ENCODE results near the gene SPTBN1.

The SPTBN1 gene

GRCh38 chr2:54665436-54665856, 209.3 kb downstream of the SPTBN1 start:
- H3K9ac ChIP-seq (ENCODE audit: low read depth in 1 of 2, low read length in 2 of 2): no peak overlapping the region
- no peaks in the 10 kb centered on the region for H3K9me3 ChIP-seq (ENCODE audit: control insufficient read depth in 2 of 2, low read length in 2 of 2)
- H3K36me3 ChIP-seq (ENCODE audit: control insufficient read depth in 2 of 2, insufficient read depth in 2 of 2, low read length in 2 of 2): peaks cover 88 to 96% of the 10 kb centered on the region in 2 donors
- H3K27ac ChIP-seq (ENCODE audit: low read depth in 2 of 2, low read length in 2 of 2): peak overlapping the region; percentile 64
- H3K4me1 ChIP-seq (ENCODE audit: control insufficient read depth in 2 of 2, insufficient read depth in 2 of 2, low read length in 2 of 2): peaks cover 6 to 11% of the 10 kb centered on the region in 2 donors
- no peaks in the 10 kb centered on the region for H3K27me3 ChIP-seq (ENCODE audit: control insufficient read depth in 2 of 2, insufficient read depth in 2 of 2, low read length in 2 of 2)
- H3K4me3 ChIP-seq (ENCODE audit: low read length in 2 of 2): no peak overlapping the region

- H3K4me1 ChIP-seq (ENCODE audit: control insufficient read depth in 2 of 2, insufficient read depth in 2 of 2, low read length in 2 of 2): peaks cover 6 to 11% of the 10 kb centered on the region in 2 donors
- no peaks in the 10 kb centered on the region for H3K9me3 ChIP-seq (ENCODE audit: control insufficient read depth in 2 of 2, low read length in 2 of 2)
- H3K27ac ChIP-seq (ENCODE audit: low read depth in 2 of 2, low read length in 2 of 2): peak overlapping the region; percentile 64
- peaks cover 84 to 95% of the 10 kb centered on the region in 2 donors for H3K36me3 ChIP-seq (ENCODE audit: control insufficient read depth in 2 of 2, insufficient read depth in 2 of 2, low read length in 2 of 2)
- H3K9ac ChIP-seq (ENCODE audit: low read depth in 1 of 2, low read length in 2 of 2): no peak overlapping the region
- no peaks in the 10 kb centered on the region for H3K27me3 ChIP-seq (ENCODE audit: control insufficient read depth in 2 of 2, insufficient read depth in 2 of 2, low read length in 2 of 2)
- H3K4me3 ChIP-seq (ENCODE audit: low read length in 2 of 2): no peak overlapping the region
Observed at GRCh38 chr2:54666131-54666633, 210.1 kb downstream of the SPTBN1 start.

GRCh38 chr2:54666634-54667265, 210.6 kb downstream of the SPTBN1 start:
- Histone ChIP-seq H3K4me3 (ENCODE audit: low read length in 2 of 2) (no peak overlapping the region), H3K27ac (ENCODE audit: low read depth in 2 of 2, low read length in 2 of 2) (peak overlapping the region; percentile 54 to 64), H3K9ac (ENCODE audit: low read depth in 1 of 2, low read length in 2 of 2) (no peak overlapping the region), H3K27me3 (ENCODE audit: control insufficient read depth in 2 of 2, insufficient read depth in 2 of 2, low read length in 2 of 2) (no peaks in the 10 kb centered on the region), H3K36me3 (ENCODE audit: control insufficient read depth in 2 of 2, insufficient read depth in 2 of 2, low read length in 2 of 2) (peaks cover 78 to 90% of the 10 kb centered on the region in 2 donors), H3K9me3 (ENCODE audit: control insufficient read depth in 2 of 2, low read length in 2 of 2) (no peaks in the 10 kb centered on the region), H3K4me1 (ENCODE audit: control insufficient read depth in 2 of 2, insufficient read depth in 2 of 2, low read length in 2 of 2) (peaks cover 6 to 11% of the 10 kb centered on the region in 2 donors)

- peaks cover 6 to 11% of the 10 kb centered on the region in 2 donors for H3K4me1 ChIP-seq (ENCODE audit: control insufficient read depth in 2 of 2, insufficient read depth in 2 of 2, low read length in 2 of 2)
- H3K27me3 ChIP-seq (ENCODE audit: control insufficient read depth in 2 of 2, insufficient read depth in 2 of 2, low read length in 2 of 2): no peaks in the 10 kb centered on the region
- H3K27ac ChIP-seq (ENCODE audit: low read depth in 2 of 2, low read length in 2 of 2): peak overlapping the region; percentile 54 to 64
- H3K9me3 ChIP-seq (ENCODE audit: control insufficient read depth in 2 of 2, low read length in 2 of 2): no peaks in the 10 kb centered on the region
- H3K36me3 ChIP-seq (ENCODE audit: control insufficient read depth in 2 of 2, insufficient read depth in 2 of 2, low read length in 2 of 2): peaks cover 74 to 85% of the 10 kb centered on the region in 2 donors
- H3K4me3 ChIP-seq (ENCODE audit: low read length in 2 of 2): no peak overlapping the region
- no peak overlapping the region for H3K9ac ChIP-seq (ENCODE audit: low read depth in 1 of 2, low read length in 2 of 2)
Observed at GRCh38 chr2:54667266-54667639, 211.1 kb downstream of the SPTBN1 start.

GRCh38 chr2:54667726-54668650, 211.9 kb downstream of the SPTBN1 start:
- peaks cover 11% of the 10 kb centered on the region in 2 donors for H3K4me1 ChIP-seq (ENCODE audit: control insufficient read depth in 2 of 2, insufficient read depth in 2 of 2, low read length in 2 of 2)
- no peak overlapping the region for H3K4me3 ChIP-seq (ENCODE audit: low read length in 2 of 2)
- H3K27me3 ChIP-seq (ENCODE audit: control insufficient read depth in 2 of 2, insufficient read depth in 2 of 2, low read length in 2 of 2): no peaks in the 10 kb centered on the region
- H3K27ac ChIP-seq (ENCODE audit: low read depth in 2 of 2, low read length in 2 of 2): peak overlapping the region; percentile 54 to 64
- H3K9ac ChIP-seq (ENCODE audit: low read depth in 1 of 2, low read length in 2 of 2): no peak overlapping the region
- no peaks in the 10 kb centered on the region for H3K9me3 ChIP-seq (ENCODE audit: control insufficient read depth in 2 of 2, low read length in 2 of 2)
- peaks cover 66 to 77% of the 10 kb centered on the region in 2 donors for H3K36me3 ChIP-seq (ENCODE audit: control insufficient read depth in 2 of 2, insufficient read depth in 2 of 2, low read length in 2 of 2)

- H3K4me1 ChIP-seq (ENCODE audit: control insufficient read depth in 2 of 2, insufficient read depth in 2 of 2, low read length in 2 of 2): peaks cover 17% of the 10 kb centered on the region in 2 donors
- no peak overlapping the region for H3K27ac ChIP-seq (ENCODE audit: low read depth in 2 of 2, low read length in 2 of 2)
- H3K36me3 ChIP-seq (ENCODE audit: control insufficient read depth in 2 of 2, insufficient read depth in 2 of 2, low read length in 2 of 2): peaks cover 59 to 70% of the 10 kb centered on the region in 2 donors
- H3K9me3 ChIP-seq (ENCODE audit: control insufficient read depth in 2 of 2, low read length in 2 of 2): no peaks in the 10 kb centered on the region
- H3K4me3 ChIP-seq (ENCODE audit: low read length in 2 of 2): no peak overlapping the region
- H3K27me3 ChIP-seq (ENCODE audit: control insufficient read depth in 2 of 2, insufficient read depth in 2 of 2, low read length in 2 of 2): no peaks in the 10 kb centered on the region
- H3K9ac ChIP-seq (ENCODE audit: low read depth in 1 of 2, low read length in 2 of 2): no peak overlapping the region
Observed at GRCh38 chr2:54668711-54669110, 212.6 kb downstream of the SPTBN1 start.

GRCh38 chr2:54669677-54670484, 213.8 kb downstream of the SPTBN1 start:
- H3K4me3 ChIP-seq (ENCODE audit: low read length in 2 of 2): no peak overlapping the region
- H3K9me3 ChIP-seq (ENCODE audit: control insufficient read depth in 2 of 2, low read length in 2 of 2): no peaks in the 10 kb centered on the region
- peak overlapping the region; percentile 4 to 40 for H3K27ac ChIP-seq (ENCODE audit: low read depth in 2 of 2, low read length in 2 of 2)
- H3K4me1 ChIP-seq (ENCODE audit: control insufficient read depth in 2 of 2, insufficient read depth in 2 of 2, low read length in 2 of 2): peaks cover 17% of the 10 kb centered on the region in 2 donors
- H3K27me3 ChIP-seq (ENCODE audit: control insufficient read depth in 2 of 2, insufficient read depth in 2 of 2, low read length in 2 of 2): no peaks in the 10 kb centered on the region
- no peak overlapping the region for H3K9ac ChIP-seq (ENCODE audit: low read depth in 1 of 2, low read length in 2 of 2)
- peaks cover 48 to 59% of the 10 kb centered on the region in 2 donors for H3K36me3 ChIP-seq (ENCODE audit: control insufficient read depth in 2 of 2, insufficient read depth in 2 of 2, low read length in 2 of 2)

- H3K27ac ChIP-seq (ENCODE audit: low read depth in 2 of 2, low read length in 2 of 2): peak overlapping the region in 1 of 2 donors; percentile 2
- peaks cover 13 to 15% of the 10 kb centered on the region in 2 donors for H3K4me1 ChIP-seq (ENCODE audit: control insufficient read depth in 2 of 2, insufficient read depth in 2 of 2, low read length in 2 of 2)
- peaks cover 45 to 52% of the 10 kb centered on the region in 2 donors for H3K36me3 ChIP-seq (ENCODE audit: control insufficient read depth in 2 of 2, insufficient read depth in 2 of 2, low read length in 2 of 2)
- no peaks in the 10 kb centered on the region for H3K9me3 ChIP-seq (ENCODE audit: control insufficient read depth in 2 of 2, low read length in 2 of 2)
- H3K9ac ChIP-seq (ENCODE audit: low read depth in 1 of 2, low read length in 2 of 2): no peak overlapping the region
- H3K4me3 ChIP-seq (ENCODE audit: low read length in 2 of 2): no peak overlapping the region
- no peaks in the 10 kb centered on the region for H3K27me3 ChIP-seq (ENCODE audit: control insufficient read depth in 2 of 2, insufficient read depth in 2 of 2, low read length in 2 of 2)
Observed at GRCh38 chr2:54670485-54671009, 214.4 kb downstream of the SPTBN1 start.

GRCh38 chr2:54671010-54671409, 214.9 kb downstream of the SPTBN1 start:
- H3K36me3 ChIP-seq (ENCODE audit: control insufficient read depth in 2 of 2, insufficient read depth in 2 of 2, low read length in 2 of 2): peaks cover 41 to 47% of the 10 kb centered on the region in 2 donors
- no peaks in the 10 kb centered on the region for H3K9me3 ChIP-seq (ENCODE audit: control insufficient read depth in 2 of 2, low read length in 2 of 2)
- H3K27ac ChIP-seq (ENCODE audit: low read depth in 2 of 2, low read length in 2 of 2): no peak overlapping the region

More at GRCh38 chr2:54671010-54671409, 214.9 kb downstream of the SPTBN1 start:
- Histone ChIP-seq H3K27me3 (ENCODE audit: control insufficient read depth in 2 of 2, insufficient read depth in 2 of 2, low read length in 2 of 2) (no peaks in the 10 kb centered on the region), H3K9ac (ENCODE audit: low read depth in 1 of 2, low read length in 2 of 2) (no peak overlapping the region), H3K4me1 (ENCODE audit: control insufficient read depth in 2 of 2, insufficient read depth in 2 of 2, low read length in 2 of 2) (peaks cover 11 to 12% of the 10 kb centered on the region in 2 donors), H3K4me3 (ENCODE audit: low read length in 2 of 2) (no peak overlapping the region)

Measured in mucosa of rectum (tissue), 2 donors.